Lung (tissue), 12 donors: ENCODE measurements around the gene SOX2. TPM values are rescaled to one million over a fixed set of nuclear protein-coding genes. Genes with fewer than 3 reads are reported as not detected.
A peak's percentile ranks its signal among the peaks of the same experiment; 100 is the strongest.
"Not testable (repeated sequence)": the region's sequence is repeated elsewhere in the genome, so short reads cannot be mapped to it uniquely, and the experiment has no call there.

Experiments
- ATAC-seq: fragments of 200-7000 bp; cut with Tn5 transposase; one replicate; pipeline ENCODE4 v1.9.1; 2020; ENCODE audit warnings: moderate number of reproducible peaks; ENCODE audit not compliant: insufficient read depth, low FRiP score
- DNase-seq, 3 donors: peaks; one replicate each; pipeline ENCODE4 v3.0.0-alpha.2; 2013 to 2017
- H3K27ac ChIP-seq, 2 donors: one replicate each; pipeline ENCODE4 v1.5.1; 2013; ENCODE audit warnings: mild to moderate bottlenecking in 2 of 2, moderate library complexity in 2 of 2, control low read depth in 1 of 2, inconsistent platforms in 1 of 2, low read depth in 1 of 2, low read length in 1 of 2
- H3K27me3 ChIP-seq, 3 donors: one replicate each; pipeline ENCODE4 v1.5.1; 2013; ENCODE audit warnings: low read length in 2 of 3; ENCODE audit not compliant: control insufficient read depth in 3 of 3, insufficient read depth in 3 of 3
- H3K36me3 ChIP-seq, 4 donors: one replicate each; pipeline ENCODE4 v1.5.1; 2013; ENCODE audit warnings: low read length in 4 of 4, mild to moderate bottlenecking in 1 of 4, moderate library complexity in 1 of 4; ENCODE audit not compliant: control insufficient read depth in 4 of 4, insufficient read depth in 4 of 4
- H3K4me1 ChIP-seq, 5 donors: one replicate each; pipeline ENCODE4 v1.5.1; 2013; ENCODE audit warnings: low read length in 5 of 5, mild to moderate bottlenecking in 2 of 5, moderate library complexity in 1 of 5; ENCODE audit not compliant: control insufficient read depth in 5 of 5, insufficient read depth in 5 of 5
- H3K4me3 ChIP-seq: one replicate; pipeline ENCODE4 v1.5.1; 2013; ENCODE audit warnings: mild to moderate bottlenecking, control low read depth, moderate library complexity
- H3K9ac ChIP-seq, 2 donors: one replicate each; pipeline ENCODE4 v1.5.1; 2013; ENCODE audit warnings: low read length in 2 of 2, control low read depth in 1 of 2; ENCODE audit not compliant: insufficient read depth in 1 of 2
- H3K9me3 ChIP-seq, 4 donors: one replicate each; pipeline ENCODE4 v1.5.1; 2013; ENCODE audit warnings: low read length in 3 of 4, mild to moderate bottlenecking in 1 of 4, moderate library complexity in 1 of 4; ENCODE audit not compliant: control insufficient read depth in 4 of 4, insufficient read depth in 3 of 4
- WGBS, 2 donors: extraction: QIAGEN DNeasy Blood & Tissue Kit; methylation state at CpG; one replicate each; pipeline ENCODE4 v1.1.7; 2013; 5-methylcytosine and 5-hydroxymethylcytosine counted together
- polyA plus RNA-seq, 2 donors: library from polyadenylated mRNA; stranded (reverse); fragments of 200-250 nt; gene quantifications; one replicate each; pipeline ENCODE4 v1.2.1, GENCODE V29; 2013
- total RNA-seq, 2 donors: library from RNA; depleted of rRNA in 1 of 2; stranded (reverse); fragments of >200 nt in 1 of 2; gene quantifications; one replicate each; pipeline ENCODE4 v1.2.1, GENCODE V29; 2014 to 2021
- TF ChIP-seq, protein P1 (sequence below): IDR thresholded peaks from 2 replicates; pipeline ENCODE4 v1.5.1; 2012; ENCODE audit warnings: mild to moderate bottlenecking; ENCODE audit errors: control extremely low read depth, extremely low read depth
- donor health status: control.
- donor health status: control.
- donor health status: Bipolar disorder and iron deficiency.
- donor health status: healthy.
- donor health status: DM: yes; HTN: yes; CAD: no.

Gene SOX2
- total and polyA plus RNA-seq, 4 donors = 4.4 to 16.4 (median 7.3) TPM

DNA sequence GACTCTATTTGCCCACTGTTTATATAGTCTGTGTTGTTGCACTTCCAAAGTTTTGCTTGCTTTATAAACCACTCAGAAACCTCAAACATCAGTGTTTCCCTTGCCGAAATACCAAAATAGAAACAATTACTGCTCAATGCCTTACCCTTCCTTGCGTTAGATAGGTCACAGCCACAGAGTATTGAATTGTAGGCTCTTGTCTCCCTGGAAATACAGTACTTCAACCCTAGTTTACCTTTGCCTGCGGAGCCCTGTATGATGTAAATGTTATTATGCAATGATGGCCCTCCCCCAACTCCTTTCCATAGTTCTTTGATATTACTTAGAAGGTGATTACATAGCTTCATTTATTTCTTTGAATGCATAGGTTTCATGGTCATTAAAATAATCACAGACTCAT lies 44.2 kb downstream of the SOX2 start:
- WGBS, 2 donors = 30 to 39% methylated on average over 3 of the region's 3 CpGs
- H3K9me3 ChIP-seq = no peaks in the 10 kb centered on the region
- TF ChIP-seq, protein P1, sequence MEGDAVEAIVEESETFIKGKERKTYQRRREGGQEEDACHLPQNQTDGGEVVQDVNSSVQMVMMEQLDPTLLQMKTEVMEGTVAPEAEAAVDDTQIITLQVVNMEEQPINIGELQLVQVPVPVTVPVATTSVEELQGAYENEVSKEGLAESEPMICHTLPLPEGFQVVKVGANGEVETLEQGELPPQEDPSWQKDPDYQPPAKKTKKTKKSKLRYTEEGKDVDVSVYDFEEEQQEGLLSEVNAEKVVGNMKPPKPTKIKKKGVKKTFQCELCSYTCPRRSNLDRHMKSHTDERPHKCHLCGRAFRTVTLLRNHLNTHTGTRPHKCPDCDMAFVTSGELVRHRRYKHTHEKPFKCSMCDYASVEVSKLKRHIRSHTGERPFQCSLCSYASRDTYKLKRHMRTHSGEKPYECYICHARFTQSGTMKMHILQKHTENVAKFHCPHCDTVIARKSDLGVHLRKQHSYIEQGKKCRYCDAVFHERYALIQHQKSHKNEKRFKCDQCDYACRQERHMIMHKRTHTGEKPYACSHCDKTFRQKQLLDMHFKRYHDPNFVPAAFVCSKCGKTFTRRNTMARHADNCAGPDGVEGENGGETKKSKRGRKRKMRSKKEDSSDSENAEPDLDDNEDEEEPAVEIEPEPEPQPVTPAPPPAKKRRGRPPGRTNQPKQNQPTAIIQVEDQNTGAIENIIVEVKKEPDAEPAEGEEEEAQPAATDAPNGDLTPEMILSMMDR = no peak
- no peaks in the 10 kb centered on the region for H3K36me3 ChIP-seq
- H3K4me3 ChIP-seq = no peak overlapping the region
- ATAC-seq = no peak
- no peaks in the 10 kb centered on the region for H3K27me3 ChIP-seq
- H3K9ac ChIP-seq = no peak overlapping the region
- H3K27ac ChIP-seq = no peak overlapping the region
- peak in 1 of 3 donors; percentile 29 for DNase-seq
- no peaks in the 10 kb centered on the region for H3K4me1 ChIP-seq

DNA sequence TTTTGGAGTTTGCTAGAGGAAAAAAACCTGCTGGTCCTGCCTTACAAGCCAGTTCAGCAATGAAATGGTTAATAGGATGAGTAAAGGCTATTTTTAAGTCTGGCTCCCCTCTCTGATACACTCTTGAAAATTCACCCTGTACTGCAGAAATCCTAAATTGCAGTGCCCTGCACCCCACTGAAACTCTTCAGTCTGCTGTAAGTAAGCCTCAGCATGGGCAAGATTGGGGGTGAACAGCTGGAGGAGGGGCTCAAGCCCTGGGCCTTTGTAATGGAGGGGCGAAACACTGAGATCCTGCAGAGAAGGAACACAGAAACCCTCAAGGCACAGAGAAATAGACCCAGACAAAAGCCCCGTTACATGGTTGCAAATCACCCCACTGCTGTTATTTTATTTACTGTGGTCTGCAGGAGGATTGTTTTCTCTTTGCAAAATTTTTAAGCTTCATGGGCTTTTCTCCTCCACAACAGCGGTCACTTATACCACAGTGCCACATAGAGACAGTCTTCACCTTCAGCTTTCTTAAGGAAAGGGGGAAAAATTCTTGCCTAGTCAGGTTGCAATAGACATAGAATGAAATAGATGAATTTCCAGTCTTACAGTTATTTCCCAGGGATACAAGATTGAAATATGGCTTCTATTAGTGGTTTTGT lies 45.0 kb downstream of the SOX2 start:
- no peak overlapping the region for H3K4me3 ChIP-seq
- no peak overlapping the region for H3K27ac ChIP-seq
- H3K9me3 ChIP-seq = no peaks in the 10 kb centered on the region
- H3K36me3 ChIP-seq = no peaks in the 10 kb centered on the region
- H3K9ac ChIP-seq = no peak overlapping the region
- no peaks in the 10 kb centered on the region for H3K4me1 ChIP-seq
- 64 to 72% methylated on average over 3 of the region's 3 CpGs for WGBS, 2 donors
- ATAC-seq (no peak), DNase-seq (no peak)
- H3K27me3 ChIP-seq = no peaks in the 10 kb centered on the region
- TF ChIP-seq, protein P1 = no peak

DNA sequence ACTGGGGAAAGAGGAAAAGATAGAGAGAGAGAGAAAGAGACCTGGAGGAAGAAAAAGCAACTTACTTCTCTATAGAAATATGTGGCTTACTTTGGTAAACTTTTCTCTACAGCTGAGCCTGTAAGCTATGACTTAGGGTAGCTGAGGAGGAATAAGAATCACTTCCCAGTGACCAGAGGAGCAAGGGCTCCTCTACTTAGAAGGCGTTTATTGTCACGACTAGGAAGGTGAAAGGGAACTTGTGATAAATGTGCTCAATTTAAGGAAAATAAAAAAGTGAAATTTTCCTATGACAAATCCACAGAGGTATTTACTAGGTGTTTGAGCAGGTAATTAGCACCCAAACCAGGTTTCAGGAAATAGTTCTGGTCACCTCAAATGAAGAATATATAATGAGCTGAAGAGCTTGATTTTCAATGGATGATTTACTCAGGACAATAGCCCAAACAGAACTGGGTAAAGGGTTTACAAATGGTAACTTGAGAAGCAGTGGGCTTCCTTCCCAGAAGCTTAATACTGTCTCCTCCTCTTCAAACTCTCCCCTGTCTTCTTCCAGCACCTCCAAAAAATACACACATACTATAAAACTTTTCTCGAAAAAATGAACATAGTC lies 46.1 kb downstream of the SOX2 start:
- DNase-seq (no peak), ATAC-seq (no peak)
- TF ChIP-seq, protein P1 = no peak
- no peaks in the 10 kb centered on the region for H3K4me1 ChIP-seq
- H3K27me3 ChIP-seq = no peaks in the 10 kb centered on the region
- H3K9ac ChIP-seq = no peak overlapping the region
- 40 to 44% methylated on average over 3 of the region's 3 CpGs for WGBS, 2 donors
- no peaks in the 10 kb centered on the region for H3K36me3 ChIP-seq
- no peak overlapping the region for H3K27ac ChIP-seq
- no peaks in the 10 kb centered on the region for H3K9me3 ChIP-seq
- H3K4me3 ChIP-seq = no peak overlapping the region

DNA sequence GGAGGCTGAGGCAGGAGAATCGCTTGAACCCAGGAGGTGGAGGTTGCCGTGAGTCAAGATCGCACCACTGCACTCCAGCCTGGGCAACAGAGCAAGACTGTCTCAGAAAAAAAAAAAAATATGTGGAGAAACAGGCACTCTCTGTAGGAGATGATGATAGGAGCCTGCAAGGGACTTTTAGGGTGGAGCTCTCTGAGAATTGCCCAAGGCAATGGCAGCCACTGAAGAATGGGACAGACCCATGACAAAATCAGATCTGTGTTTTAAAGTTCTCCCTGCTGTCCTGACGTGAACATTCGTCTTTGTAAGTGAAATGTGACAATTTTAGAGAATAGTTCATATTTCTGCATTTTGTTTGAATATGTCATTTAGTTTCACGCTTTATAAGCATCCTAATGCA lies 50.2 kb downstream of the SOX2 start:
- Histone ChIP-seq H3K36me3 (no peaks in the 10 kb centered on the region), H3K27ac (no peak overlapping the region), H3K9ac (no peak overlapping the region), H3K4me1 (no peaks in the 10 kb centered on the region), H3K4me3 (no peak overlapping the region), H3K9me3 (no peaks in the 10 kb centered on the region), H3K27me3 (no peaks in the 10 kb centered on the region)
- DNase-seq (no peak), ATAC-seq (no peak)
- TF ChIP-seq, protein P1 = no peak
- 92% methylated on average over 6 of the region's 6 CpGs for WGBS, 2 donors

DNA sequence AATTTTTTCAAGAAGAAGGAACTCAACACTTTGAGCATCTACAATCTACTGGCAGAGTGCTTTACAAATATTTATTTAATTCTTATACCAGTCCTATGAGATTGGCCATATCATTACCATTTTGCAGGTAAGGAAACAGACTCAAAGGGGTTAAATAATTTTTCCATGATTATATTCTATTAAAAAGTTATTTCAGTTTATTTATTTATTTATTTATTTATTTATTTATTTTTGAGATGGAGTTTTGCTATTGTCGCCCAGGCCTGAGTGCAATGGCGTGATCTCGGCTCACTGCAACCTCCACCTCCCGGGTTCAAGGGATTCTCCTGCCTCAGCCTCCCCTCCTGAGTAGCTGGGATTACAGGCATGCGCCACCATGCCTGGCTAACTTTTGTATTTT lies 52.3 kb downstream of the SOX2 start:
- not testable (repeated sequence) for H3K36me3 ChIP-seq, H3K9ac ChIP-seq, H3K9me3 ChIP-seq, DNase-seq, H3K27ac ChIP-seq, H3K27me3 ChIP-seq, ATAC-seq, H3K4me3 ChIP-seq, H3K4me1 ChIP-seq
- 95 to 97% methylated on average over 5 of the region's 5 CpGs for WGBS, 2 donors
